DND-41 (cell line): ENCODE measurements around the gene TBPL1.

ENCODE experiments used
- ATAC-seq: fragments of 200-7000 bp; cut with Tn5 transposase; 3 replicates; pipeline ENCODE4 v1.9.1; 2021; ENCODE audit warnings: low read depth; ENCODE audit not compliant: insufficient read depth
- DNase-seq: peaks from one replicate; pipeline ENCODE4 v3.0.0-alpha.2; 2020
- H2AFZ ChIP-seq: 2 replicates; pipeline ENCODE4 v1.6.0; 2012; ENCODE audit warnings: low read depth, low read length
- H3K27ac ChIP-seq: 2 replicates; pipeline ENCODE4 v1.5.1; 2012; ENCODE audit warnings: low read length, inconsistent platforms
- H3K27me3 ChIP-seq: fragments of 200-600 bp; sonication (generic); 2 replicates; pipeline ENCODE4 v1.6.0; 2012; ENCODE audit warnings: low read length, mild to moderate bottlenecking, inconsistent platforms; ENCODE audit not compliant: insufficient read depth, poor library complexity
- H3K36me3 ChIP-seq: 2 replicates; pipeline ENCODE4 v1.5.1; 2012; ENCODE audit warnings: low read length, inconsistent platforms; ENCODE audit not compliant: insufficient read depth
- H3K4me1 ChIP-seq: 2 replicates; pipeline ENCODE4 v1.5.1; 2012; ENCODE audit warnings: mild to moderate bottlenecking, low read length; ENCODE audit not compliant: insufficient read depth
- H3K4me2 ChIP-seq: 2 replicates; pipeline ENCODE4 v1.6.0; 2012; ENCODE audit warnings: mild to moderate bottlenecking, moderate library complexity, low read length, inconsistent platforms; ENCODE audit not compliant: insufficient read depth
- H3K4me3 ChIP-seq, 2 experiments: fragments of 200-600 bp in 1 of 2; shearing (Covaris generic) in 1 of 2; 2 replicates each; pipeline ENCODE4 v1.5.1; 2012 to 2016; ENCODE audit warnings: inconsistent platforms in 2 of 2, low read length in 2 of 2, mild to moderate bottlenecking in 2 of 2, low read depth in 1 of 2, moderate library complexity in 1 of 2
- H3K79me2 ChIP-seq: 2 replicates; pipeline ENCODE4 v1.6.0; 2012; ENCODE audit warnings: low read length, inconsistent platforms; ENCODE audit not compliant: insufficient read depth
- H3K9ac ChIP-seq: 2 replicates; pipeline ENCODE4 v1.6.0; 2012; ENCODE audit warnings: low read depth, mild to moderate bottlenecking, inconsistent platforms, low read length, moderate library complexity
- H3K9me3 ChIP-seq: 2 replicates; pipeline ENCODE4 v1.5.1; 2012; ENCODE audit warnings: low read length, moderate library complexity, mild to moderate bottlenecking, inconsistent platforms; ENCODE audit not compliant: insufficient read depth, severe bottlenecking
- H4K20me1 ChIP-seq: 2 replicates; pipeline ENCODE4 v1.6.0; 2012; ENCODE audit warnings: low read length; ENCODE audit not compliant: insufficient read depth
- CTCF ChIP-seq: IDR thresholded peaks from 2 replicates; pipeline ENCODE4 v1.5.1; 2012; ENCODE audit warnings: borderline replicate concordance, low read length, moderate library complexity, mild to moderate bottlenecking; ENCODE audit not compliant: poor library complexity, severe bottlenecking; ENCODE audit errors: extremely low read depth
- EZH2 ChIP-seq: IDR thresholded peaks from 3 replicates; pipeline ENCODE4 v1.6.1; 2012; ENCODE audit warnings: borderline replicate concordance, low read depth, mild to moderate bottlenecking, moderate library complexity, low read length, inconsistent platforms; ENCODE audit not compliant: severe bottlenecking

The TBPL1 gene

GRCh38 chr6:133951881-133952814, 876 bp upstream of the TBPL1 start:
- peak overlapping the region; percentile 83 for H3K9ac ChIP-seq

GRCh38 chr6:133953634-133954415, 801 bp downstream of the TBPL1 start:
- no peaks in the 10 kb centered on the region for H3K9me3 ChIP-seq
- H3K9ac ChIP-seq = peak overlapping the region; percentile 83
- peak overlapping the region; percentile 98 for H2AFZ ChIP-seq
- H3K36me3 ChIP-seq = no peaks in the 10 kb centered on the region; the same call in 1 of the 2 replicates
- H4K20me1 ChIP-seq = peaks cover 31% of the 10 kb centered on the region
- TF ChIP-seq CTCF = no peak
- TF ChIP-seq EZH2 = no peak
- ATAC-seq (no peak), DNase-seq (peak; percentile 16)
- peaks cover 24% of the 10 kb centered on the region for H3K27me3 ChIP-seq
- H3K27ac ChIP-seq = peak overlapping the region; percentile 79
- H3K4me2 ChIP-seq = peak overlapping the region; percentile 99
- peak overlapping the region; percentile 85 to 92 for H3K4me3 ChIP-seq
- H3K79me2 ChIP-seq = peaks cover 57% of the 10 kb centered on the region
- H3K4me1 ChIP-seq = peaks cover 41% of the 10 kb centered on the region

More at GRCh38 chr6:133951881-133952814, 876 bp upstream of the TBPL1 start:
- peaks cover 42% of the 10 kb centered on the region for H3K79me2 ChIP-seq
- ATAC-seq (peak; percentile 20), DNase-seq (peak; percentile 39)
- peaks cover 41% of the 10 kb centered on the region for H3K4me1 ChIP-seq
- peak overlapping the region; percentile 85 to 92 for H3K4me3 ChIP-seq
- H3K4me2 ChIP-seq = peak overlapping the region; percentile 99
- H3K27me3 ChIP-seq = peaks cover 24% of the 10 kb centered on the region
- peak overlapping the region; percentile 43; the same call in 1 of the 2 replicates for H3K27ac ChIP-seq
- peaks cover 20% of the 10 kb centered on the region for H4K20me1 ChIP-seq
- no peak for TF ChIP-seq CTCF
- peak; percentile 71 for TF ChIP-seq EZH2
- no peaks in the 10 kb centered on the region; the same call in 1 of the 2 replicates for H3K36me3 ChIP-seq
- no peaks in the 10 kb centered on the region for H3K9me3 ChIP-seq
- H2AFZ ChIP-seq = peak overlapping the region; percentile 98

GRCh38 chr6:133954657-133955576, 1.9 kb downstream of the TBPL1 start:
- Histone ChIP-seq H3K4me1 (peaks cover 41% of the 10 kb centered on the region), H3K79me2 (peaks cover 67% of the 10 kb centered on the region), H3K27me3 (peaks cover 22% of the 10 kb centered on the region), H3K4me2 (peak overlapping the region; percentile 99), H4K20me1 (peaks cover 40% of the 10 kb centered on the region), H3K27ac (no peak overlapping the region), H3K9me3 (no peaks in the 10 kb centered on the region), H3K9ac (peak overlapping the region; percentile 23; the same call in 1 of the 2 replicates), H3K4me3 (peak overlapping the region in 1 of 2 experiments; percentile 85; a peak in 2 of 4 replicates), H3K36me3 (no peaks in the 10 kb centered on the region; the same call in 1 of the 2 replicates), H2AFZ (no peak overlapping the region)
- DNase-seq (no peak), ATAC-seq (no peak)
- TF ChIP-seq CTCF (no peak), EZH2 (no peak)
